Measurements from ENCODE around the gene SLC6A2.

SLC6A2 gene

DNA sequence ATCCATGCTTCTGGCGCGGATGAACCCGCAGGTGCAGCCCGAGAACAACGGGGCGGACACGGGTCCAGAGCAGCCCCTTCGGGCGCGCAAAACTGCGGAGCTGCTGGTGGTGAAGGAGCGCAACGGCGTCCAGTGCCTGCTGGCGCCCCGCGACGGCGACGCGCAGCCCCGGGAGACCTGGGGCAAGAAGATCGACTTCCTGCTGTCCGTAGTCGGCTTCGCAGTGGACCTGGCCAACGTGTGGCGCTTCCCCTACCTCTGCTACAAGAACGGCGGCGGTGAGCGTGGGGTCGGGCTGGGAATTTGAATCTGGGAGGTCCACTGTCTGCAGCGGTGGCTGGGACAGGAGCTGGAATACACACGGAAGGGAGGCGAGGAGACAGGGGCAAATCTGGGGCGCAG, 904 bp downstream of the SLC6A2 start:
- Histone ChIP-seq H3K4me3 (IDR thresholded peaks at IDR 0.05; ENCODE audit: insufficient read depth, low read depth, low read length) (no peak overlapping the region), H2AFZ (ENCODE audit: low read depth) (no peak overlapping the region), H3K4me2 (no peak overlapping the region), H3K36me3 (ENCODE audit: insufficient read depth) (no peaks in the 10 kb centered on the region), H3K79me2 (ENCODE audit: insufficient read depth, low read depth) (no peaks in the 10 kb centered on the region), H3K4me1 (ENCODE audit: low read depth, poor library complexity, severe bottlenecking) (no peaks in the 10 kb centered on the region), H3K27ac (no peak overlapping the region), H4K20me1 (ENCODE audit: insufficient read depth) (no peaks in the 10 kb centered on the region), H3K9ac (no peak overlapping the region), H3K27me3 (ENCODE audit: insufficient read depth, low read depth) (no peaks in the 10 kb centered on the region)
- TF ChIP-seq, protein P1, sequence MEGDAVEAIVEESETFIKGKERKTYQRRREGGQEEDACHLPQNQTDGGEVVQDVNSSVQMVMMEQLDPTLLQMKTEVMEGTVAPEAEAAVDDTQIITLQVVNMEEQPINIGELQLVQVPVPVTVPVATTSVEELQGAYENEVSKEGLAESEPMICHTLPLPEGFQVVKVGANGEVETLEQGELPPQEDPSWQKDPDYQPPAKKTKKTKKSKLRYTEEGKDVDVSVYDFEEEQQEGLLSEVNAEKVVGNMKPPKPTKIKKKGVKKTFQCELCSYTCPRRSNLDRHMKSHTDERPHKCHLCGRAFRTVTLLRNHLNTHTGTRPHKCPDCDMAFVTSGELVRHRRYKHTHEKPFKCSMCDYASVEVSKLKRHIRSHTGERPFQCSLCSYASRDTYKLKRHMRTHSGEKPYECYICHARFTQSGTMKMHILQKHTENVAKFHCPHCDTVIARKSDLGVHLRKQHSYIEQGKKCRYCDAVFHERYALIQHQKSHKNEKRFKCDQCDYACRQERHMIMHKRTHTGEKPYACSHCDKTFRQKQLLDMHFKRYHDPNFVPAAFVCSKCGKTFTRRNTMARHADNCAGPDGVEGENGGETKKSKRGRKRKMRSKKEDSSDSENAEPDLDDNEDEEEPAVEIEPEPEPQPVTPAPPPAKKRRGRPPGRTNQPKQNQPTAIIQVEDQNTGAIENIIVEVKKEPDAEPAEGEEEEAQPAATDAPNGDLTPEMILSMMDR (conservative IDR thresholded peaks at IDR 0.05; ENCODE audit: low read depth, low read length) = no peak

DNA sequence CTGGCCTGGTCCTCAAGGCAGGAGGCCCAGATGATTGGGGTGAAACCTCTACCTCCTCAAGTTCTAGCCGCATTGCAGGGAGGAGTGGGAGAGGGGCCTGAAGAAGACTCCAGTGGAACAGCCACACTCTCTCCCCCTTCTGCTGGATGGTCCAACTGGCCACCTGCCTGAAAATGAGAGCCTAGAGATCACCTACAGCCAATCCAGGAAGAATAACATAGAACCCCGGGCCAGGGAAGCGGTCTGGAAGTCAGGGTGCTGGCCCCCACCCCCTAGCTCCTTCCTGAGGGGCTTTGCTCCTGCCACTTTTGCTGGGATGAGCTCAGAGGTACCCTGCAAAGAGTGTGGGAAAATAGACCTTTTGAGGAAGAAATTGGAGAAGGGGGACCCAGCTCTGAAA, 1.8 kb downstream of the SLC6A2 start:
- H3K27me3 ChIP-seq (ENCODE audit: insufficient read depth, low read depth) = no peaks in the 10 kb centered on the region
- no peaks in the 10 kb centered on the region for H3K79me2 ChIP-seq (ENCODE audit: insufficient read depth, low read depth)
- no peak overlapping the region for H3K27ac ChIP-seq
- H3K36me3 ChIP-seq (ENCODE audit: insufficient read depth) = no peaks in the 10 kb centered on the region
- no peak overlapping the region for H3K9ac ChIP-seq
- TF ChIP-seq, protein P1 (conservative IDR thresholded peaks at IDR 0.05; ENCODE audit: low read depth, low read length) = no peak
- H2AFZ ChIP-seq (ENCODE audit: low read depth) = no peak overlapping the region
- H4K20me1 ChIP-seq (ENCODE audit: insufficient read depth) = no peaks in the 10 kb centered on the region
- H3K4me2 ChIP-seq = no peak overlapping the region
- H3K4me3 ChIP-seq (IDR thresholded peaks at IDR 0.05; ENCODE audit: insufficient read depth, low read depth, low read length) = no peak overlapping the region
- no peaks in the 10 kb centered on the region for H3K4me1 ChIP-seq (ENCODE audit: low read depth, poor library complexity, severe bottlenecking)

DNA sequence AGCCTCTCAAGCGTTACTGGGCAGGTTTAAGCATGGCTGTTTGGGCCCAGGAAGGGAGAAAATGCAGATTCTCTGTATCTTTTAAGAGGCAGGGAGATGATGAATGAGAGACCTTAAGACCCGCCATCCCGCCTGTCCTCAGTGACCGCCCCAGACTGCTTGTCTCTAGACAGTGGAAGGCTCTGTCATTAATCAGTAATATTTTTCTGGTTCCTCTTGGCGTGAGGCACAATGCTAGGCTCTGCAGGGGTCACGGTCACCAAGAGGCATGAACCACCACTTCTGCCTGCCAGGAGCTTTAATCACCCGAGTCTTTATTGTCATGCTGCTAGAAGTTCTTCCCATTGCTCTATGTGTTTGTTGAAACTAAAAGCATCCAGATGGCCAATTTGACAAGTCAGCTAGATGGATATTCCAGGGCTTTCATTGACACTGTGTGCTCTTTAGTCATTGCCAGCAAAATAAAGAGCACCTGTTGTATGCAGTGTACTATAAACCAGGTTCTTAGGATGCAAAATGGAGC, 3.2 kb downstream of the SLC6A2 start:
- no peaks in the 10 kb centered on the region for H4K20me1 ChIP-seq (ENCODE audit: insufficient read depth)
- H3K4me2 ChIP-seq = no peak overlapping the region
- no peak overlapping the region for H3K9ac ChIP-seq
- H3K36me3 ChIP-seq (ENCODE audit: insufficient read depth) = no peaks in the 10 kb centered on the region
- no peak overlapping the region for H3K27ac ChIP-seq
- no peaks in the 10 kb centered on the region for H3K4me1 ChIP-seq (ENCODE audit: low read depth, poor library complexity, severe bottlenecking)
- TF ChIP-seq, protein P1 (conservative IDR thresholded peaks at IDR 0.05; ENCODE audit: low read depth, low read length) = no peak
- H3K79me2 ChIP-seq (ENCODE audit: insufficient read depth, low read depth) = no peaks in the 10 kb centered on the region
- H2AFZ ChIP-seq (ENCODE audit: low read depth) = no peak overlapping the region
- no peak overlapping the region for H3K4me3 ChIP-seq (IDR thresholded peaks at IDR 0.05; ENCODE audit: insufficient read depth, low read depth, low read length)
- H3K27me3 ChIP-seq (ENCODE audit: insufficient read depth, low read depth) = no peaks in the 10 kb centered on the region

DNA sequence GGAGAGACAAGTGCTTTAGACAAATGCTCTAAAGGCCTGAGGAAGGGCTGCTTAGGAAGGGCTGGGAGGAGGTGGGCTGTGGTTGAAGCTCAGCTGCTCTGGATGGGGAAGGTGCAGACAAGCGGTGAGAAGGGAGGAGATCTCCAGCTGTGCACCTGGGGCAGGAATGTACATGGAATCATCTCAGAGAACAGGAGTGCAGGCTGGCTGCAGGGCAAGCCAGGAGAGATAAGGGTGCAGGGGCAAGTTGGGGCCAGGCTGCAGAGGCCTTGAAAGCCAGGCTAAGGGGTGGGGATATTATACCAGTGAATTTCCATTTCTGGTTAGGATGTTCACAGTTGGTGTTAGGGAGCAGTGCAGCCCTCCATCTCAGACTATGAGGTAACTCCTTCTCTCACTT, 4.2 kb downstream of the SLC6A2 start:
- no peaks in the 10 kb centered on the region for H3K4me1 ChIP-seq (ENCODE audit: low read depth, poor library complexity, severe bottlenecking)
- H3K9ac ChIP-seq = no peak overlapping the region
- H3K4me3 ChIP-seq (IDR thresholded peaks at IDR 0.05; ENCODE audit: insufficient read depth, low read depth, low read length) = no peak overlapping the region
- TF ChIP-seq, protein P1 (conservative IDR thresholded peaks at IDR 0.05; ENCODE audit: low read depth, low read length) = no peak
- no peak overlapping the region for H3K27ac ChIP-seq
- H3K36me3 ChIP-seq (ENCODE audit: insufficient read depth) = no peaks in the 10 kb centered on the region
- H2AFZ ChIP-seq (ENCODE audit: low read depth) = no peak overlapping the region
- no peaks in the 10 kb centered on the region for H4K20me1 ChIP-seq (ENCODE audit: insufficient read depth)
- H3K27me3 ChIP-seq (ENCODE audit: insufficient read depth, low read depth) = no peaks in the 10 kb centered on the region
- H3K79me2 ChIP-seq (ENCODE audit: insufficient read depth, low read depth) = no peaks in the 10 kb centered on the region
- H3K4me2 ChIP-seq = no peak overlapping the region
